DND-41 (cell line): Measurements from ENCODE around the gene OPCML.

Experiments
- CTCF ChIP-seq: IDR thresholded peaks from 2 replicates; pipeline ENCODE4 v1.5.1; 2012; ENCODE audit warnings: borderline replicate concordance, low read length, moderate library complexity, mild to moderate bottlenecking; ENCODE audit not compliant: poor library complexity, severe bottlenecking; ENCODE audit errors: extremely low read depth
- EZH2 ChIP-seq: IDR thresholded peaks from 3 replicates; pipeline ENCODE4 v1.6.1; 2012; ENCODE audit warnings: borderline replicate concordance, low read depth, mild to moderate bottlenecking, moderate library complexity, low read length, inconsistent platforms; ENCODE audit not compliant: severe bottlenecking

GRCh38 chr11:133235381-133235780 is 296.9 kb downstream of the OPCML start:
- TF ChIP-seq CTCF (no peak), EZH2 (no peak)
